Naive B cell (primary cell): Measurements from ENCODE around the gene USP33. TPM values are rescaled to one million over a fixed set of nuclear protein-coding genes. Genes with fewer than 3 reads are reported as not detected.
A peak's percentile ranks its signal among the peaks of the same experiment; 100 is the strongest.
"Not testable (repeated sequence)": the region's sequence is repeated elsewhere in the genome, so short reads cannot be mapped to it uniquely, and the experiment has no call there.

Source experiments
- ATAC-seq, 2 donors: fragments of 150-1000 bp; cut with Tn5 transposase; 2 replicates each; pipeline ENCODE4 v1.10.0; 2021; ENCODE audit warnings: low read depth in 2 of 2, mild to moderate bottlenecking in 2 of 2, moderate library complexity in 2 of 2
- DNase-seq: peaks from one replicate; pipeline ENCODE4 v3.0.0; 2022
- H3K27ac Mint-ChIP-seq, 6 donors: one replicate each; pipeline ENCODE4 v1.8.0; 2020 to 2022; ENCODE audit warnings: mild to moderate bottlenecking in 6 of 6, mixed read lengths in 6 of 6, moderate library complexity in 5 of 6, inconsistent platforms in 2 of 6
- H3K27me3 Mint-ChIP-seq, 3 donors: one replicate each; pipeline ENCODE4 v1.8.0; 2021 to 2022; ENCODE audit warnings: mixed read lengths in 3 of 3, mild to moderate bottlenecking in 1 of 3
- H3K36me3 Mint-ChIP-seq, 2 donors: one replicate each; pipeline ENCODE4 v1.8.0; 2020 to 2022; ENCODE audit warnings: mixed read lengths in 2 of 2, inconsistent platforms in 1 of 2, mild to moderate bottlenecking in 1 of 2
- H3K4me1 Mint-ChIP-seq, 3 donors: one replicate each; pipeline ENCODE4 v1.8.0; 2020 to 2022; ENCODE audit warnings: mixed read lengths in 3 of 3, inconsistent platforms in 1 of 3, mild to moderate bottlenecking in 1 of 3, moderate library complexity in 1 of 3
- H3K4me3 Mint-ChIP-seq, 8 donors: one replicate each; pipeline ENCODE4 v1.8.0; 2020 to 2022; ENCODE audit warnings: mild to moderate bottlenecking in 8 of 8, mixed read lengths in 8 of 8, moderate library complexity in 8 of 8, inconsistent platforms in 2 of 8
- H3K9me3 Mint-ChIP-seq, 7 donors: one replicate each; pipeline ENCODE4 v1.8.0; 2020 to 2022; ENCODE audit warnings: mixed read lengths in 7 of 7, mild to moderate bottlenecking in 5 of 7, inconsistent platforms in 2 of 7, moderate library complexity in 1 of 7
- polyA plus RNA-seq, 6 donors: library from polyadenylated mRNA; unstranded; fragments of 300-500 nt; fragmentation: Illumina TruSeq; gene quantifications; one replicate each; pipeline ENCODE4 v1.2.3, GENCODE V29; 2021; ENCODE audit warnings: low read depth in 6 of 6

The USP33 gene
- 10 to 100 TPM; 31.1 to 43.1 (median 37.6) TPM for polyA plus RNA-seq

GRCh38 chr1:77759071-77760028 lies at the start of gene USP33:
USP33 (minus strand) TSS chr1:77759852; CDS start chr1:77741697, 18,155 bp downstream.
- DNase-seq (peak; percentile 93), ATAC-seq (peak; percentile 95)
- Mint-ChIP-seq H3K4me1 (peaks cover 25 to 47% (median 36%) of the 10 kb centered on the region in 3 donors), H3K9me3 (no peaks in the 10 kb centered on the region), H3K4me3 (peak within 1 kb of the TSS; percentile 90 to 97 (median 94)), H3K36me3 (no peaks in the 10 kb centered on the region), H3K27ac (peak within 1 kb of the TSS; percentile 70 to 96 (median 92)), H3K27me3 (peaks cover 0 to 8% (median 0%) of the 10 kb centered on the region in 3 donors)

- no peak for DNase-seq
- ATAC-seq = no peak
- no peaks in the 10 kb centered on the region for H3K9me3 Mint-ChIP-seq
- peaks cover 0 to 18% of the 10 kb centered on the region in 2 donors for H3K36me3 Mint-ChIP-seq
- peaks cover 0 to 4% (median 0%) of the 10 kb centered on the region in 3 donors for H3K4me1 Mint-ChIP-seq
- H3K27me3 Mint-ChIP-seq = no peaks in the 10 kb centered on the region
- H3K4me3 Mint-ChIP-seq = no peak overlapping the region
- no peak overlapping the region for H3K27ac Mint-ChIP-seq
Measured at GRCh38 chr1:77803371-77803770, 43.7 kb upstream of the USP33 start.

- ATAC-seq (no peak), DNase-seq (no peak)
- no peak overlapping the region for H3K4me3 Mint-ChIP-seq
- H3K27me3 Mint-ChIP-seq = no peaks in the 10 kb centered on the region
- H3K4me1 Mint-ChIP-seq = peaks cover 0 to 4% (median under 1%) of the 10 kb centered on the region in 3 donors
- H3K27ac Mint-ChIP-seq = no peak overlapping the region
- no peaks in the 10 kb centered on the region for H3K9me3 Mint-ChIP-seq
- peaks cover 0 to 18% of the 10 kb centered on the region in 2 donors for H3K36me3 Mint-ChIP-seq
Measured at GRCh38 chr1:77802026-77802425, 42.4 kb upstream of the USP33 start.

GRCh38 chr1:77797991-77798390 lies 38.3 kb upstream of the USP33 start:
- H3K4me3 Mint-ChIP-seq = no peak overlapping the region
- peaks cover 0 to 9% of the 10 kb centered on the region in 2 donors for H3K36me3 Mint-ChIP-seq
- DNase-seq (no peak), ATAC-seq (no peak)
- H3K9me3 Mint-ChIP-seq = no peaks in the 10 kb centered on the region
- H3K4me1 Mint-ChIP-seq = peaks cover 0 to 14% (median 9%) of the 10 kb centered on the region in 3 donors
- H3K27me3 Mint-ChIP-seq = no peaks in the 10 kb centered on the region
- H3K27ac Mint-ChIP-seq = no peak overlapping the region

- Mint-ChIP-seq H3K27ac (peak overlapping the region in 2 of 6 donors; percentile 12 to 64), H3K4me3 (no peak overlapping the region), H3K36me3 (peaks cover 4 to 9% of the 10 kb centered on the region in 2 donors), H3K4me1 (peaks cover 7 to 25% (median 13%) of the 10 kb centered on the region in 3 donors), H3K27me3 (no peaks in the 10 kb centered on the region), H3K9me3 (no peaks in the 10 kb centered on the region)
- no peak for DNase-seq
- no peak for ATAC-seq
Measured at GRCh38 chr1:77796695-77797405, 37.2 kb upstream of the USP33 start.

GRCh38 chr1:77794550-77794949 lies 34.9 kb upstream of the USP33 start:
- Mint-ChIP-seq H3K27me3 (no peaks in the 10 kb centered on the region), H3K4me3 (no peak overlapping the region), H3K36me3 (peaks cover 5 to 6% of the 10 kb centered on the region in 2 donors), H3K27ac (no peak overlapping the region), H3K4me1 (peaks cover 7 to 27% (median 11%) of the 10 kb centered on the region in 3 donors), H3K9me3 (no peaks in the 10 kb centered on the region)
- ATAC-seq (no peak), DNase-seq (no peak)

GRCh38 chr1:77786093-77786741 lies 26.6 kb upstream of the USP33 start:
- not testable (repeated sequence) for ATAC-seq, H3K4me3 Mint-ChIP-seq

GRCh38 chr1:77783141-77783540 lies 23.5 kb upstream of the USP33 start:
- Mint-ChIP-seq H3K4me1 (peaks cover 21 to 28% (median 28%) of the 10 kb centered on the region in 3 donors), H3K4me3 (peak overlapping the region in 1 of 8 donors; percentile 33), H3K36me3 (peaks cover 28 to 30% of the 10 kb centered on the region in 2 donors), H3K27ac (no peak overlapping the region), H3K27me3 (no peaks in the 10 kb centered on the region), H3K9me3 (peaks cover 0 to 6% (median 0%) of the 10 kb centered on the region in 7 donors)
- no peak for DNase-seq
- no peak for ATAC-seq

More at GRCh38 chr1:77786093-77786741, 26.6 kb upstream of the USP33 start:
- Mint-ChIP-seq H3K36me3 (peaks cover 34 to 36% of the 10 kb centered on the region in 2 donors), H3K4me1 (peaks cover 5 to 12% (median 8%) of the 10 kb centered on the region in 3 donors)
- not testable (repeated sequence) for H3K9me3 Mint-ChIP-seq, DNase-seq, H3K27me3 Mint-ChIP-seq, H3K27ac Mint-ChIP-seq

GRCh38 chr1:77781683-77782082 lies 22.0 kb upstream of the USP33 start:
- Mint-ChIP-seq H3K27me3 (no peaks in the 10 kb centered on the region), H3K27ac (peak overlapping the region in 3 of 6 donors; percentile 19 to 68 (median 33)), H3K4me3 (peak overlapping the region in 2 of 8 donors; percentile 74 to 94), H3K9me3 (peaks cover 0 to 3% (median 0%) of the 10 kb centered on the region in 7 donors), H3K36me3 (peaks cover 19 to 24% of the 10 kb centered on the region in 2 donors), H3K4me1 (peaks cover 21 to 28% (median 25%) of the 10 kb centered on the region in 3 donors)
- ATAC-seq (no peak), DNase-seq (no peak)

GRCh38 chr1:77779529-77780281 lies 20.1 kb upstream of the USP33 start, which contains the start of gene MIGA1:
MIGA1 (plus strand) TSS chr1:77779649; CDS start chr1:77783253, 3,604 bp downstream.
- ATAC-seq (peak; percentile 92 to 95), DNase-seq (peak; percentile 78)
- Mint-ChIP-seq H3K36me3 (peaks cover 8 to 11% of the 10 kb centered on the region in 2 donors), H3K9me3 (no peaks in the 10 kb centered on the region), H3K4me3 (peak within 1 kb of the TSS; percentile 94 to 98 (median 96)), H3K27me3 (no peaks in the 10 kb centered on the region), H3K27ac (peak within 1 kb of the TSS; percentile 82 to 98 (median 94)), H3K4me1 (peaks cover 20 to 28% (median 22%) of the 10 kb centered on the region in 3 donors)

- Mint-ChIP-seq H3K4me1 (peaks cover 13 to 22% (median 16%) of the 10 kb centered on the region in 3 donors), H3K4me3 (peak overlapping the region in 1 of 8 donors; percentile 66), H3K9me3 (no peaks in the 10 kb centered on the region), H3K36me3 (no peaks in the 10 kb centered on the region), H3K27ac (peak overlapping the region in 2 of 6 donors; percentile 67 to 71), H3K27me3 (peaks cover 0 to 5% (median 0%) of the 10 kb centered on the region in 3 donors)
- DNase-seq (no peak), ATAC-seq (no peak)
Measured at GRCh38 chr1:77776007-77776700, 16.5 kb upstream of the USP33 start.

GRCh38 chr1:77768006-77768405 lies 8.4 kb upstream of the USP33 start:
- ATAC-seq (no peak), DNase-seq (no peak)
- Mint-ChIP-seq H3K4me3 (no peak overlapping the region), H3K27ac (no peak overlapping the region), H3K27me3 (peaks cover 0 to 3% (median 0%) of the 10 kb centered on the region in 3 donors), H3K36me3 (no peaks in the 10 kb centered on the region), H3K4me1 (peaks cover 0 to 4% (median 0%) of the 10 kb centered on the region in 3 donors), H3K9me3 (no peaks in the 10 kb centered on the region)
